ENCODE results near the gene SPATA33.
"Not testable (repeated sequence)": the region's sequence is repeated elsewhere in the genome, so short reads cannot be mapped to it uniquely, and the experiment has no call there.

Gene SPATA33

GRCh38 chr16:89667000-89667399, 9.4 kb downstream of the SPATA33 start:
- TF ChIP-seq CTCF (IDR thresholded peaks at IDR 0.05; ENCODE audit: low read depth, low read length) = peak; percentile 29
- DNase-seq (ENCODE audit: low read depth) = peak; percentile 43
- not testable (repeated sequence) for H3K4me3 ChIP-seq (ENCODE audit: low read depth, low read length)

GRCh38 chr16:89667633-89668032, 10.0 kb downstream of the SPATA33 start:
- TF ChIP-seq, protein P1, sequence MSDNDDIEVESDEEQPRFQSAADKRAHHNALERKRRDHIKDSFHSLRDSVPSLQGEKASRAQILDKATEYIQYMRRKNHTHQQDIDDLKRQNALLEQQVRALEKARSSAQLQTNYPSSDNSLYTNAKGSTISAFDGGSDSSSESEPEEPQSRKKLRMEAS (IDR thresholded peaks at IDR 0.05; ENCODE audit: low read depth, low read length) = no peak
- TF ChIP-seq CTCF (IDR thresholded peaks at IDR 0.05; ENCODE audit: low read depth, low read length) (no peak), MYC (IDR thresholded peaks at IDR 0.05; ENCODE audit: low read depth, low read length) (no peak), POLR2A (IDR thresholded peaks at IDR 0.05; ENCODE audit: extremely low read depth, insufficient read length) (no peak)
- H3K4me3 ChIP-seq (ENCODE audit: low read depth, low read length) = no peak overlapping the region
- DNase-seq (ENCODE audit: low read depth) = no peak

DNA sequence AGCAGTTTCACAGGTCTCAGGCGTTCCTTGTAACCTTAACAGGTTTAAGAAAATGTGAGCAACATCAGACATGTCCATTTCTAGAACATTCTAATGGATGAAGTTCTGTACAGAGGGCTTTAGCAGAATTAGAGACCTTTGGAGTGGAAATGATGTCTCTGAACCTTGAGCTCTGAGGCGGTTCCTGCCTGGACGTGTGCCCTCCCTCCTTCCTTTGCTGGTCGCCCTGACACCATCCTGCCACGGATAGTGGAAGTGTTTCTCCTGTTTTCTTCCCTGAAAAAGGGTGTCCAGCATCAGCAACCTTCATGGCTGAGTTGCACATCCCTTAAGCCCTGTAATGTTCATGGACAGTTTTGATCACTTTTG, 11.1 kb downstream of the SPATA33 start:
- H3K4me3 ChIP-seq (ENCODE audit: low read depth, low read length) = no peak overlapping the region
- TF ChIP-seq MYC (IDR thresholded peaks at IDR 0.05; ENCODE audit: low read depth, low read length) = no peak
- TF ChIP-seq POLR2A (IDR thresholded peaks at IDR 0.05; ENCODE audit: extremely low read depth, insufficient read length) = no peak

GRCh38 chr16:89669755-89670154, 12.1 kb downstream of the SPATA33 start:
- no peak for DNase-seq (ENCODE audit: low read depth)
- no peak for TF ChIP-seq CTCF (IDR thresholded peaks at IDR 0.05; ENCODE audit: low read depth, low read length)
- no peak for TF ChIP-seq POLR2A (IDR thresholded peaks at IDR 0.05; ENCODE audit: extremely low read depth, insufficient read length)
- TF ChIP-seq, protein P1 (IDR thresholded peaks at IDR 0.05; ENCODE audit: low read depth, low read length) = no peak
- no peak for TF ChIP-seq MYC (IDR thresholded peaks at IDR 0.05; ENCODE audit: low read depth, low read length)
- no peak overlapping the region for H3K4me3 ChIP-seq (ENCODE audit: low read depth, low read length)

More for the DNA sequence above, 11.1 kb downstream of the SPATA33 start:
- DNase-seq (ENCODE audit: low read depth) = no peak

DNA sequence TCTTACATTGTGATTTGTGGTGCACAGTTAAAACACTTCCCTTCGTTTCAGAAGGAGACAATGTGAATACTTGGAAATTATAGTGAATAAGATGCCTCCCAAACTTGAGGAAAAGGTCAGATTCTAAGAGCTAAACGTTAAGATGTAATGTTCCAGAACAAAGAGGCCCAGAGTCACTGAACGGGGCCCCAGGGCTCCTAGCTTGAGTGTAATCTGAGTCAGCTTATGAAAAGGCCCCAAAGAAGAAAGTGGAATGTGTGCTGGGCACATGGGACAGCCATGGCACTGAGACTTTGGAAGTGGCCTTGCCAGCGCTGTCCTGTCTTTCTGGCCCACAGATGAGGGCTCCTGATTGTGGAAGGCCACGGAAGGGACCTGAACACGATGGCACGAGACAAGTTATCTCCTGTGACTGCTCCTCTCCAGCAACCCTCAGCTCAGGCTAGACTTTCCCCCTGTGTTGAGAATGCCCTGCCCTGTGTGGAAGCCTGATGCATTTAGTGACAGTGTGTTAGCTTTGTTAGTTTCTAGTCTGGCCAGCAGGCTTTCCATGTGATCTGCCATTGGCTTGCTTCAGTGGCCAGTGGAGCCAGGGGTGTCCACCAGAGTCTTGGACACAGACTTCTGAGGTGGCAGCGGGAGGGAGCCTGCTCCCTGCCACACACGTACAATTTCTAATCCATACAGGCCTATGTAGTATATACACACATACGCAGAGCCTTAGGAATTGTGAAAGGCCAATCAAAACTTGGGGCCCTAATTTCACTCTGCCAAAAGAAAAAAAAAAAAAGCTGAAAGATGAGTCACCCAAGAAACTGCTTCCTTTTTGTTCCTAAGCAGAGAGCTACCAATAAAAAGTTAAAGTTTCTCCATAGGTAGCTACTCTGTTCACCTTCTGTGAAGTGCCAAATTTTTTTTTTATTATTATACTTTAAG, 13.1 kb downstream of the SPATA33 start:
- TF ChIP-seq, protein P1 (IDR thresholded peaks at IDR 0.05; ENCODE audit: low read depth, low read length) = no peak
- TF ChIP-seq MYC (IDR thresholded peaks at IDR 0.05; ENCODE audit: low read depth, low read length) = no peak
- no peak for TF ChIP-seq CTCF (IDR thresholded peaks at IDR 0.05; ENCODE audit: low read depth, low read length)
- no peak for TF ChIP-seq POLR2A (IDR thresholded peaks at IDR 0.05; ENCODE audit: extremely low read depth, insufficient read length)
- peak; percentile 62 for DNase-seq (ENCODE audit: low read depth)
- no peak overlapping the region for H3K4me3 ChIP-seq (ENCODE audit: low read depth, low read length)

DNA sequence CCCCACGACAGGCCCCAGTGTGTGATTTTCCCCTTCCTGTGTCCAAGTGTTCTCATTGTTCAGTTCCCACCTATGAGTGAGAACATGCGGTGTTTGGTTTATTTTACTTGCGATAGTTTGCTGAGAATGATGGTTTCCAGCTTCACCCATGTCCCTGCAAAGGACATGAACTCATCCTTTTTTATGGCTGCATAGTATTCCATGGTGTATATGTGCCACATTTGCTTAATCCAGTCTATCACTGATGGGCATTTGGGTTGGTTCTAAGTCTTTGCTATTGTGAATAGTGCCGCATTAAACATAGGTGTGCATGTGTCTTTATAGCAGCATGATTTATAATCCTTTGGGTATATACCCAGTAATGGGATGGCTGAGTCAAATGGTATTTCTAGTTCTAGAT, 13.9 kb downstream of the SPATA33 start:
- DNase-seq (ENCODE audit: low read depth); H3K4me3 ChIP-seq (ENCODE audit: low read depth, low read length): not testable (repeated sequence)

Measured in NB4 (cell line).